HL-60 (cell line): ENCODE measurements around the gene NBEAL2.

Experiments
- DNase-seq, 2 experiments: peaks; one replicate each; pipeline ENCODE4 v3.0.0-alpha.2; 2010 to 2020; ENCODE audit warnings: low read depth in 1 of 2, low spot score in 1 of 2
- H3K27ac ChIP-seq: fragments of 250-450 bp; sonication (Bioruptor Pico); replicated peaks from 2 replicates; pipeline ENCODE4 v1.5.1; 2020; ENCODE audit warnings: mild to moderate bottlenecking, moderate library complexity
- H3K27me3 ChIP-seq: fragments of 250-450 bp; sonication (Bioruptor Pico); 2 replicates; pipeline ENCODE4 v1.5.1; 2021; ENCODE audit warnings: mild to moderate bottlenecking, moderate library complexity; ENCODE audit not compliant: insufficient read depth, poor library complexity, severe bottlenecking
- H3K4me3 ChIP-seq: replicated peaks from 2 replicates; pipeline ENCODE4 v1.5.1; 2011; ENCODE audit warnings: mild to moderate bottlenecking, control low read depth, low read length; ENCODE audit not compliant: insufficient read depth
- CTCF ChIP-seq: IDR thresholded peaks from one replicate; pipeline ENCODE4 v1.5.1; 2011; ENCODE audit warnings: low read length, control low read depth, inconsistent platforms; ENCODE audit not compliant: insufficient read depth
- GABPA ChIP-seq: IDR thresholded peaks from 2 replicates; pipeline ENCODE4 v1.6.1; 2012; ENCODE audit warnings: low read depth
- POLR2AphosphoS5 ChIP-seq: IDR thresholded peaks from 2 replicates; pipeline ENCODE4 v1.6.1; 2012; ENCODE audit warnings: low read depth
- REST ChIP-seq: IDR thresholded peaks from 2 replicates; pipeline ENCODE4 v1.6.1; 2012; ENCODE audit warnings: low read depth; ENCODE audit not compliant: insufficient replicate concordance
- SPI1 ChIP-seq: IDR thresholded peaks from 2 replicates; pipeline ENCODE4 v1.6.1; 2012; ENCODE audit warnings: low read depth, mild to moderate bottlenecking, borderline replicate concordance

The NBEAL2 gene

GRCh38 chr3:46931631-46932331, 47.7 kb upstream of the NBEAL2 start:
- peak overlapping the region; percentile 32 for H3K27ac ChIP-seq
- H3K4me3 ChIP-seq = no peak overlapping the region
- no peak for TF ChIP-seq GABPA
- TF ChIP-seq POLR2AphosphoS5 = no peak
- no peak for TF ChIP-seq REST
- TF ChIP-seq CTCF = no peak
- no peak for TF ChIP-seq SPI1
- DNase-seq = peak in 1 of 2 experiments; percentile 44
- no peaks in the 10 kb centered on the region for H3K27me3 ChIP-seq

GRCh38 chr3:46932455-46933225, 46.8 kb upstream of the NBEAL2 start:
- Histone ChIP-seq H3K27ac (peak overlapping the region; percentile 32), H3K4me3 (no peak overlapping the region), H3K27me3 (no peaks in the 10 kb centered on the region)
- no peak for TF ChIP-seq REST
- TF ChIP-seq SPI1 = no peak
- no peak for DNase-seq

GRCh38 chr3:46933261-46933660, 46.2 kb upstream of the NBEAL2 start:
- H3K4me3 ChIP-seq = no peak overlapping the region
- peak overlapping the region; percentile 32; the same call in 1 of the 2 replicates for H3K27ac ChIP-seq
- no peaks in the 10 kb centered on the region for H3K27me3 ChIP-seq
- TF ChIP-seq GABPA (no peak), SPI1 (no peak), POLR2AphosphoS5 (no peak), REST (no peak), CTCF (no peak)
- no peak for DNase-seq
